SU-DHL-6 (cell line): ENCODE measurements around the gene ARG2.
"Not testable (repeated sequence)": the region's sequence is repeated elsewhere in the genome, so short reads cannot be mapped to it uniquely, and the experiment has no call there.

ENCODE experiments used
- H2AFZ ChIP-seq: fragments of 200-600 bp; sonication (generic); 2 replicates; pipeline ENCODE4 v1.6.1; 2014; ENCODE audit warnings: low read depth, mild to moderate bottlenecking, moderate library complexity, mixed read lengths, antibody characterized with exemption, low read length; ENCODE audit not compliant: severe bottlenecking
- H3F3A ChIP-seq: fragments of 200-600 bp; shearing (Covaris generic); 2 replicates; pipeline ENCODE4 v1.6.0; 2016; ENCODE audit warnings: antibody characterized with exemption, mild to moderate bottlenecking; ENCODE audit not compliant: insufficient read depth
- H3K27ac ChIP-seq: fragments of 200-600 bp; sonication (generic); 2 replicates; pipeline ENCODE4 v1.5.1; 2016; ENCODE audit warnings: low read depth, mild to moderate bottlenecking, low read length, moderate library complexity, mixed read lengths
- H3K27me3 ChIP-seq: fragments of 200-600 bp; sonication (generic), shearing (Covaris generic); 2 replicates; pipeline ENCODE4 v1.6.0; 2014; ENCODE audit warnings: mild to moderate bottlenecking, low read length
- H3K36me3 ChIP-seq: fragments of 200-600 bp; sonication (generic); 2 replicates; pipeline ENCODE4 v1.6.1; 2014; ENCODE audit warnings: mild to moderate bottlenecking, low read length, mixed read lengths
- H3K4me2 ChIP-seq: fragments of 300-600, 200-600 bp; shearing (Covaris generic), sonication (generic); 2 replicates; pipeline ENCODE4 v1.6.0; 2014; ENCODE audit warnings: low read length, low read depth, mild to moderate bottlenecking; ENCODE audit not compliant: poor library complexity, severe bottlenecking
- H3K4me3 ChIP-seq: fragments of 200-600 bp; sonication (generic); 2 replicates; pipeline ENCODE4 v1.5.1; 2014; ENCODE audit warnings: antibody characterized with exemption, low read length, mild to moderate bottlenecking, mixed read lengths; ENCODE audit not compliant: insufficient read depth, poor library complexity, severe bottlenecking
- H3K79me2 ChIP-seq: fragments of 200-600 bp; sonication (generic); 2 replicates; pipeline ENCODE4 v1.6.1; 2014; ENCODE audit warnings: mild to moderate bottlenecking, low read length, moderate library complexity; ENCODE audit not compliant: insufficient read depth
- H3K9ac ChIP-seq: fragments of 200-600 bp; sonication (generic); 2 replicates; pipeline ENCODE4 v1.7.0; 2014; ENCODE audit warnings: mild to moderate bottlenecking, low read length
- H3K9me2 ChIP-seq: fragments of 200-600 bp; sonication (generic); replicated peaks from 2 replicates; pipeline ENCODE4 v1.6.1; 2014; ENCODE audit warnings: low read length; ENCODE audit not compliant: insufficient read depth
- H3K9me3 ChIP-seq: fragments of 200-600 bp; sonication (generic); 2 replicates; pipeline ENCODE4 v1.6.1; 2014; ENCODE audit warnings: low read length, mixed read lengths; ENCODE audit not compliant: insufficient read depth
- H4K20me1 ChIP-seq: fragments of 200-600 bp; sonication (generic); 2 replicates; pipeline ENCODE4 v1.6.1; 2014; ENCODE audit warnings: low read depth, mild to moderate bottlenecking, antibody characterized with exemption, low read length, moderate library complexity, mixed read lengths
- CTCF ChIP-seq: fragments of 200-600 bp; sonication (generic); IDR thresholded peaks from one replicate; pipeline ENCODE4 v1.5.1; 2017; ENCODE audit warnings: antibody characterized with exemption, mild to moderate bottlenecking, low read length, moderate library complexity; ENCODE audit not compliant: insufficient read depth, poor library complexity, severe bottlenecking
- EZH2phosphoT487 ChIP-seq: fragments of 200-600 bp; sonication (generic), shearing (Covaris generic); conservative IDR thresholded peaks from 2 replicates; pipeline ENCODE4 v1.6.1; 2018; ENCODE audit warnings: mild to moderate bottlenecking, antibody characterized with exemption, low read length, moderate library complexity, mixed read lengths

ARG2 gene

GRCh38 chr14:67584978-67585377 is 34.7 kb upstream of the ARG2 start:
- no peak overlapping the region for H3K27ac ChIP-seq
- H3K9ac ChIP-seq: no peak overlapping the region
- H3K9me2 ChIP-seq: no peaks in the 10 kb centered on the region
- H3K79me2 ChIP-seq: no peaks in the 10 kb centered on the region
- H3K36me3 ChIP-seq: 0 out of 2 replicates have a peak, but pooled peaks cover 3% of the 10 kb centered on the region
- H3K9me3 ChIP-seq: no peaks in the 10 kb centered on the region
- H3K27me3 ChIP-seq: no peaks in the 10 kb centered on the region
- no peaks in the 10 kb centered on the region for H3F3A ChIP-seq
- no peak overlapping the region for H2AFZ ChIP-seq
- no peaks in the 10 kb centered on the region for H4K20me1 ChIP-seq
- TF ChIP-seq EZH2phosphoT487: no peak
- TF ChIP-seq CTCF: no peak
- H3K4me3 ChIP-seq: no peak overlapping the region
- no peak overlapping the region for H3K4me2 ChIP-seq

- H3K27me3 ChIP-seq: no peaks in the 10 kb centered on the region
- H3K36me3 ChIP-seq: peaks cover 6% of the 10 kb centered on the region; the same call in 1 of the 2 replicates
- H3K9me2 ChIP-seq: no peaks in the 10 kb centered on the region
- H3K4me2 ChIP-seq: no peak overlapping the region
- no peak overlapping the region for H3K4me3 ChIP-seq
- H3K79me2 ChIP-seq: no peaks in the 10 kb centered on the region
- no peak overlapping the region for H3K27ac ChIP-seq
- no peaks in the 10 kb centered on the region for H4K20me1 ChIP-seq
- H3K9me3 ChIP-seq: no peaks in the 10 kb centered on the region
- no peaks in the 10 kb centered on the region; the same call in 1 of the 2 replicates for H3F3A ChIP-seq
- no peak for TF ChIP-seq EZH2phosphoT487
- TF ChIP-seq CTCF: no peak
- H3K9ac ChIP-seq: no peak overlapping the region
- H2AFZ ChIP-seq: no peak overlapping the region
Measured at GRCh38 chr14:67586369-67586768, 33.4 kb upstream of the ARG2 start.

GRCh38 chr14:67589204-67589770 is 30.4 kb upstream of the ARG2 start:
- H3K36me3 ChIP-seq: peaks cover 15% of the 10 kb centered on the region; the same call in 1 of the 2 replicates

GRCh38 chr14:67593650-67594049 is 26.1 kb upstream of the ARG2 start:
- H3F3A ChIP-seq, H3K9ac ChIP-seq, H3K27me3 ChIP-seq, H3K9me2 ChIP-seq, H3K4me2 ChIP-seq, H3K4me3 ChIP-seq, H3K9me3 ChIP-seq, H4K20me1 ChIP-seq, H2AFZ ChIP-seq, H3K27ac ChIP-seq: not testable (repeated sequence)
- Histone ChIP-seq H3K79me2 (peaks cover 28% of the 10 kb centered on the region), H3K36me3 (peaks cover 15% of the 10 kb centered on the region; the same call in 1 of the 2 replicates)

More at GRCh38 chr14:67589204-67589770, 30.4 kb upstream of the ARG2 start:
- no peak overlapping the region for H2AFZ ChIP-seq
- H3K9ac ChIP-seq: no peak overlapping the region
- H3K4me2 ChIP-seq: no peak overlapping the region
- no peaks in the 10 kb centered on the region for H4K20me1 ChIP-seq
- no peaks in the 10 kb centered on the region for H3K9me2 ChIP-seq
- no peaks in the 10 kb centered on the region for H3K27me3 ChIP-seq
- no peaks in the 10 kb centered on the region for H3K9me3 ChIP-seq
- no peaks in the 10 kb centered on the region; the same call in 1 of the 2 replicates for H3F3A ChIP-seq
- H3K79me2 ChIP-seq: no peaks in the 10 kb centered on the region
- H3K27ac ChIP-seq: no peak overlapping the region
- TF ChIP-seq EZH2phosphoT487 (no peak), CTCF (no peak)
- no peak overlapping the region for H3K4me3 ChIP-seq
